Stimulated activated CD4-positive, alpha-beta T cell treated with anti-CD3 and anti-CD28 coated beads, TNF-alpha, amount 100 ng/mL, for 1 hour (primary cell): ENCODE measurements around the gene ENO3.

ENCODE experiments used
- DNase-seq, 3 donors: peaks; one replicate each; pipeline ENCODE4 v3.0.0-alpha.2; 2020; ENCODE audit warnings: low read depth in 3 of 3, low spot score in 1 of 3

Gene ENO3

DNA sequence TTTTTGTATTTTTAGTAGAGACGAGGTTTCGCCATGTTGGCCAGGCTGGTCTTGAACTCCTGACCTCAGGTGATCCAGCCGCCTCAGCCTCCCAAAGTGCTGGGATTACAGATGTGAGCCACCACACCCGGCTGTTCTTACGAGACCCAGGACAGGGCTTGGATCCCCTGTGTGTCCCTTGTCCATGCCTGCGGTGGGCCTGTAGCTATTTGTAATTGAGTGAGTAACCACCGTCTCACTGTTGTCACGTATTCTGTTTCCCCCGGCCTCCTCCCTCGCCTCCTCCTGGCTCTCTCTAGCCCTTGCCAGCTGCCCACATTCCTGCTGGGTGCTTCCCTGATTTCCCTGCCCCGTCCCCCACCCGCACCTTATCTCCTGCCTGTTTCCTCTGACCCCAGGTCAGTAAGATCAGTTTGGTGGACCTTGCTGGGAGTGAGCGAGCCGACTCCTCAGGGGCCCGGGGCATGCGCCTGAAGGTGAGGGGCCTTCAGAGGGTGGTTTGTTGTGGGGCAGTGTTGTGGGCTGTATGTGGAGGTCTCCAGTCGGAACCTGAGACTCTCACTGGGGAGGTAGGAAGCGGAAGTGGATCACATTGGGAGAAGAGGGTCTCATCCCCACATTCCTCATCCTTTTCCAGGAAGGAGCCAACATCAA lies 52.4 kb downstream of the ENO3 start:
- no peak for DNase-seq
